ENCODE results near the gene ZNF276.
"Not testable (repeated sequence)": the region's sequence is repeated elsewhere in the genome, so short reads cannot be mapped to it uniquely, and the experiment has no call there.

The ZNF276 gene

DNA sequence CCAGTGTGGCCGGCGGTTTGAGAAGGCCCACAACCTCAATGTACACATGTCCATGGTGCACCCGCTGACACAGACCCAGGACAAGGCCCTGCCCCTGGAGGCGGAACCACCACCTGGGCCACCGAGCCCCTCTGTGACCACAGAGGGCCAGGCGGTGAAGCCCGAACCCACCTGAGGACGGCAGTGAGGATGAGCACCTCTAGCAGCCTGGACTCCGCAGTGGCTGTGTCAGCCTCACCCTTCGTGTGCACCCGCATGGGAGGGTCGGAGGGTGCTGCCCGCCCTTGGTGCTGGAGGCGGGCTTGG, 16.7 kb downstream of the ZNF276 start:
- DNase-seq: no peak

DNA sequence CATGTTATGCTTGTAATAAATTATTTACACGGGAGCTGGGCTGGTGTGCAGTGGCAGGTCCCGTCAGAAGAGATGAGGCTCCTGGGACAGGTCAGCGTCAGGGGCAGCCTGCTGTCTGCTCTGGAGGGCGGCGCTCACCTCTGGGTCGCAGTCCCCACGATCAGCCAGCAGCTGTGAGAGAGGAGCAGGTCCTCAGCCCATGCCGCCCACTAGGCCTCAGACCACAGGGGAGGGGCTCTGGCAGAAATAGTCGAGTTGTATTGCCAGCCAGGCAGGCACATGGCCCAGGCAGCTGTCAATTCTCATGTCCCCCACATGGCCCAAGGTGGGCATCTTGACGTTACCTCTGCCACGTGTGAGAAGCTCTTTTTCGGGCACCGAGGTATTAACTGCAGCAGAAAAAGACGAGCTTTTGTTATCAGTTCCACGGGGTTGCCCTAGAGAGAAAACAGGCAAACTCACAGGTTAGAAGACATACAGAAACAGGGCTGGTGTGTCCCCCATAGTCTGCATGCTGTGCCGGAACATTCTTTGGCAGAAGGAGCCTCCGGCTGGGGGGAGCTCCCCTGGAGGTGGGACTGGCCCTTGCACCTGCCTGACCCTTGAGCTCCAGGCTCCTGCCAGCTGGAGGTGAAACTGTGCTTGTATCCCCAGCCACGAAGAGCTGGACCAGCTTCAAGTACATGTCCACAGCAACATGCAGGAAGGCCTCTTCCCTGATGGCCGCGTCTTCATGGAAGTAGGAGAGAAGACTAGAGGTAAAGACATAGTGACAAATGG, 17.4 kb downstream of the ZNF276 start:
- no peak for DNase-seq

DNA sequence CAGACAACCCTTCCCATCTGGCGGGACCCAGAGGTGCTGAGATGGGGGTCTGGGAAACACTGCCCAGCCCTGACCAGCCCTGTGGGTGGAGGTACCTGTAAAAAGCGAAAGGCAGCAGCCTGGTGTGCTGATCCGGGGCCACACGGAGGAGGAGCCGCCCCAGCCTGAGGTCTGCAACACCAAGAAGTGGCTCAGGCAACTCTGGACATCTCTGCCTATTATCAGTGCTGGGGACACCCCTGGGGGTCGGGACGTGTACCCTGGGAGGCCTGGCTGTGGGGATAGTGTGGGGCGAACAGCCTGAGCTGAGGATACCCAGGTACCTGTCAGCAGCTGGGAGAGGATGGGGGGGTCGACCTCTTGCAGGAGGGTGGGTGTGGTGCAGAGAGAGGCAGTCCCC, 18.0 kb downstream of the ZNF276 start:
- DNase-seq: no peak

GRCh38 chr16:89741342-89742014, 20.1 kb downstream of the ZNF276 start:
- no peak for DNase-seq

- DNase-seq: no peak
Measured at GRCh38 chr16:89742948-89743347, 21.6 kb downstream of the ZNF276 start.

DNA sequence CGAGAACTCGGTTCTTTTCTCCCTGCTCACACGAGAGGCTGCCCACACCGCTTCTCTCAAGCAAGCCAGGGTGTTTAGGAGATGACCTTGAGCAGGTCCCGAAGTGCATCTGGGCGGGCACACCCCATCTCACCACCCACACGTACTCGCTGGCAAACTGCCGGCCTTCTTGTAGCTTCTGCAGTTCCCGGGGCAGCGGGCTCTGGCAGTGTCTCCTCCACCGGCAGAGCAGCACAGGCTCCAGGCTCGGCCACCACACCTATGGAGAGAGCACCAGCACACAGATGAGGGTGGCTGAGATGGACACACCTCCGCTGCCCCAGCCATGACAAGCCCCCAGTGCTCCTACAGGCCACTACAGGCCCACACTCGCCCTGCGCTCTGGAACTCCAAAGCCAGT, 23.5 kb downstream of the ZNF276 start:
- no peak for DNase-seq

GRCh38 chr16:89746043-89746442, 24.7 kb downstream of the ZNF276 start:
- no peak for DNase-seq

GRCh38 chr16:89748076-89748475, 26.7 kb downstream of the ZNF276 start:
- no peak for DNase-seq

DNA sequence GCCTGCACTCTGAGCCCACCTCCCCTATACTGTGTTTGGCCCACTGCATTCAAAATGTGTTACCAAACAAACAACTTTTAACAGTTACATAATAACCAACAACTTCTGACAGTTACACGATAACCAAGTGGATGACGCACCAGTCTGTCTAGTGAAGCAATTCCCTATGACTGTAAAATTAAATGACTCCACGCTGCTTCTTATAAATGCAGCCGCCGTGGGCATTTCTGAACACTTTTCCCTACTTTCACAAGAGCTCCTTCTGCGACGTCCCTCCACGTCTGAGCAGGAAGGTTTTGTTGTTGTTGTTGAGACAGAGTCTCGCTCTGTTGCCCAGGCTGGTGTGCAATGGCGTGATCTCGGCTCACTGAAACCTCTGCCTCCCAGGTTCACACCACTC, 27.6 kb downstream of the ZNF276 start:
- no peak for DNase-seq

GRCh38 chr16:89749637-89750036, 28.3 kb downstream of the ZNF276 start:
- DNase-seq: no peak

DNA sequence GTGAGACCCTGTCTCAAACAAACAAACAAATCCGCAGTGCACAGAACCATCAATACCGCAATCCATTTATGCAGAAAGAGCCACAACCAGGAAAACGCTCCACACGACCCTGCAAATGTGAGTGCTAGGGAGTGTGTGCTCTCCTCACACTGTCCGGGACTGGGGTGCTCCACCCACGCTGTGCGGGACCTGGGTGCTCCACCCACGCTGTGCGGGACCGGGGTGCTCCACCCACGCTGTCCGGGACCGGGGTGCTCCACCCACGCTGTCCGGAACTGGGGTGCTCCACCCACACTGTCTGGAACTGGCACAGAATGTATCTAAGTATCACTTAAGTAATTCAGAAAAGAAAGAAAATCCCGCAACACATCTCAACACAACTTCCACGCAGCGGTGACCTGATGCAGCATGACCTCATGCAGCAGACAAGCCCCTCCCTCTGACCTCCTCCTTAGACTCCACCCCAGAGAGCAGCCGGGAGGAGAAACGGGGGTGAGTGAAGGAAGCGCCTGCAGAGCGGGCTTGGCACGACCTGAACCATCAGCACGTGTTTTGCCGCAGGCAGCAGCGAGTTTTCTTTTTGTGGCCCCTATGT, 38.5 kb downstream of the ZNF276 start:
- DNase-seq: no peak

- DNase-seq: no peak
Measured at GRCh38 chr16:89761304-89761922, 40.1 kb downstream of the ZNF276 start.

DNA sequence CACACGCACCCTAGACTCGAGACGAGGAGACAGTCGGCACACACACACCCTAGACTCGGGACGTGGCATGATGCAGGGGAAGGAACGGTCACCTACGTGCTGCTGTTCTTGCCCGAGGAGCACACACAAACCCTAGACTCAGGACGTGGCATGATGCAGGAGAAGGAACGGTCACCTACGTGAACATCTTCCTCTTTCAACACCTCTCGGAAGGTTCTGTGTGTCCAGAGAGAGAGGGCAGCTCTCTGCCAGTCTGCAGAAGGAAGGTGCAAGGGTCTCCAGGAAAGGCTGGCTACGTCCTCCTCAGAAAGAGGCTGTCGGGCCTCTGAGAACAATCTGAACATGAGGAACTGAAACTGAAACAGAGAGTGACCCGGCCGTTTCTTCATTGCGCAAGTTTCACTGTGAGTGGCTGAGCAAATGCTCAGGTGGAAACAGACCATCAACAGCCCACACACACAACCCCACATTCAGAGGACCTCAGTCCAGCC, 43.4 kb downstream of the ZNF276 start:
- no peak for DNase-seq

DNA sequence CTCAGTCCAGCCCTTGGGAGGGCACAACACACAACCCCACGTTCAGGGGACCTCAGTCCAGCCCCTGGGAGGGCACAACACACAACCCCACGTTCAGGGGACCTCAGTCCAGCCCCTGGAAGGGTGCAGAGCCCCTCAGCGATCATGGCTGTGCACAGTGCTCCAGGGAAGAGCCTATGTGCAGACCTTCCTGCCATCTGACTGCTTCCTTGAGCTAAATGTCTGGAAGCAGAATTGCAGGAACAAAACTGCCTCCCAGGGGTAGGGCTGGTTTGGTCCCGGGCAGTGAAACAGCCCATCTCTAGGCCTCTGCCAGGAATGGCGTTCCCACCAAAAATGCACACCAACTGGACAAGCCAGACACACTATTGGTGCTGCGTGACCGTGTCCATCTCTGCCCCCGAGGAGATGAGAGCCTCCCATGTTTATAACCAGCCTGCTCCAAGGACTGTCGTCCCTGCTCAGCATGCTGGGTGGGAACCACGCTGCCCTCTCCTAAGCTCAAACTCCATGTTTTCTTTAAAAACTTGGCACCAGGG, 44.0 kb downstream of the ZNF276 start:
- no peak for DNase-seq

GRCh38 chr16:89770367-89770766, 49.0 kb downstream of the ZNF276 start:
- no peak for DNase-seq

GRCh38 chr16:89775223-89775622, 53.9 kb downstream of the ZNF276 start:
- DNase-seq: no peak

GRCh38 chr16:89778211-89778610, 56.9 kb downstream of the ZNF276 start:
- DNase-seq: not testable (repeated sequence)

DNA sequence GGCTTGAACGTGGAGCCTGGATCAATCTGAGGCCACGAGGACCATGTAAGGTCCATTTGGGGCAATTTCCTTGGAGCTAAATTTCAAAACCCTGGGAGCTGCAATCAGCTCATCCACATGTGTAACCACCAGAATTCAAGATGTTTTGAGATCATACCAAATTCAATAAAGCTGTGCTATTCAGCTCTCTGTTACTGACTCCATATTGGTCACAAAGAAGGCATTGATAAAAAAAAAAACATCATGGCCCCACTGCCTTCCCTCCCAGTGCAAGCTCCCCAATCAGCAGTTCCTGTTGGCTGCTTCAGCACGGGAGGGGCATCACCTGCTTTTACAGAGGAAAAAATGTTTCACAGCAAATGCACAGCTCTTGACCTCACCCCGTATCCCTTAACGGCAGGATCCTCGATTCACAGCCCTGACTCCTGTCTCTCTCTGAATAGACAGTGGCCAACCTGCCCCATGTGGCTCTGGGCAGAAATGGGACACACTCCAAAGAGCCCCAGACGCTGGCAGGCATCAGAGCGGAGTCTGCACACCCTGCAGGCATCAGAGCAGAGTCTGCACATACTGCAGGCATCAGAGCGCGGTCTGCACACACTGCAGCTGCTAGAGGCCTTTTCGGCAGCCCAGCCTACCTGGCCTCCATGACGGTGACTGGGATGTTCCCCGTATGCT, 58.0 kb downstream of the ZNF276 start:
- no peak for DNase-seq

DNA sequence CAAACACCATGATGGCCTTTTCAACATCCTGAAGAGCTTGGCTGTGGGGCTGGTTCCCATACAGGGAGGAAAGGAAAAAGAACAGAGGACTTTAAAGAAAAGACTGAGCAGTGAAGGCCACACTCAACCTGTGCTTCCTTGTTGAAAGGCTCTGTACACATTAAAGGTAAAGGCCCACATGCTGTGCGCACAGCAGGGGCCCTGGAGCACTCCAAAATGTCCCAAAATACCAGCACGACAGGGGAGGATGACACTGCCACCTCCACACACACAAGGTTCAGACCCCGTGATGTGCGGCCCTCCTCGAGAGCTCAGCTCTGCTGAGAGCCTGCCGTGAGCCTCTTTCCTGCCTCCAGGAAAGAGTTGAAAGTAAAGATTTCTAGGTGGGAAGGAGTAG, 58.6 kb downstream of the ZNF276 start:
- no peak for DNase-seq

GRCh38 chr16:89782489-89782888, 61.2 kb downstream of the ZNF276 start:
- no peak for DNase-seq

- DNase-seq: not testable (repeated sequence)
Measured at GRCh38 chr16:89783952-89784351, 62.6 kb downstream of the ZNF276 start.

- no peak for DNase-seq
Measured at GRCh38 chr16:89784406-89784805, 63.1 kb downstream of the ZNF276 start.

Measured in NCI-H2107 (cell line).